Effector memory CD4-positive, alpha-beta T cell (primary cell): ENCODE measurements around the gene AKAP13.

Experiments
- DNase-seq, 3 donors: peaks; one replicate each; pipeline ENCODE4 v3.0.0-alpha.2; 2020
- H3K27ac ChIP-seq: 2 replicates; pipeline ENCODE4 v1.7.0; 2013; ENCODE audit warnings: mild to moderate bottlenecking, low read length, moderate library complexity; ENCODE audit not compliant: insufficient read depth, poor library complexity, severe bottlenecking
- H3K27me3 ChIP-seq: replicated peaks from 2 replicates; pipeline ENCODE4 v1.7.0; 2013; ENCODE audit warnings: mild to moderate bottlenecking, low read length; ENCODE audit not compliant: insufficient read depth, control insufficient read depth, poor library complexity, severe bottlenecking
- H3K36me3 ChIP-seq: 2 replicates; pipeline ENCODE4 v1.7.0; 2013; ENCODE audit warnings: mild to moderate bottlenecking, low read length, moderate library complexity; ENCODE audit not compliant: control insufficient read depth, insufficient read depth
- H3K4me1 ChIP-seq: 2 replicates; pipeline ENCODE4 v1.7.0; 2013; ENCODE audit warnings: low read length, mild to moderate bottlenecking; ENCODE audit not compliant: control insufficient read depth, insufficient read depth, poor library complexity, severe bottlenecking
- H3K4me3 ChIP-seq: 2 replicates; pipeline ENCODE4 v1.7.0; 2013; ENCODE audit warnings: low read length, low read depth, mild to moderate bottlenecking; ENCODE audit not compliant: insufficient read depth, poor library complexity, severe bottlenecking
- H3K9me3 ChIP-seq: 2 replicates; pipeline ENCODE4 v1.7.0; 2013; ENCODE audit warnings: mild to moderate bottlenecking, low read length, moderate library complexity; ENCODE audit not compliant: control insufficient read depth

The AKAP13 gene

DNA sequence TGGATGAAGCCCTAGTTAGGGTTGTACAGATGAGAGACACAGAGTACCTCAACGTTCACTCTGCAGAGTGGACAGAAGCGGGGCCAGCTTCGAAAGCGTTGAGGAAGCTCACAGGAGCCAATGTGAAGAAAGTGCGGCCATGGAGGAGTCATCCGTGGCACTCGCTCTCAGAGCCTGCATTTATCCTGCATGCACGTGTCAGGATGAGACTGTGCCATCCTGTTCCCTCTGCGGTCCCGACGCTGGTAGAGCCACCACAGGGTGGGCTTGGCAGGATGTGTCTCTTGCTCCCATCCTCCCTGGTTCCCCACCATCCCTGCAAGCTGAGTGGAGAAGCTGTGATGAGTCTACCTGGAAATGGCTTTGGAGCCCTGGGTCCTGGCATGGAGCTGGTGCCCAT is 375.1 kb downstream of the AKAP13 start:
- no peak for DNase-seq
- H3K27me3 ChIP-seq: no peaks in the 10 kb centered on the region
- no peak overlapping the region for H3K4me3 ChIP-seq
- peaks cover 16% of the 10 kb centered on the region for H3K36me3 ChIP-seq
- no peak overlapping the region for H3K27ac ChIP-seq
- H3K9me3 ChIP-seq: no peaks in the 10 kb centered on the region
- H3K4me1 ChIP-seq: peaks cover 4% of the 10 kb centered on the region

DNA sequence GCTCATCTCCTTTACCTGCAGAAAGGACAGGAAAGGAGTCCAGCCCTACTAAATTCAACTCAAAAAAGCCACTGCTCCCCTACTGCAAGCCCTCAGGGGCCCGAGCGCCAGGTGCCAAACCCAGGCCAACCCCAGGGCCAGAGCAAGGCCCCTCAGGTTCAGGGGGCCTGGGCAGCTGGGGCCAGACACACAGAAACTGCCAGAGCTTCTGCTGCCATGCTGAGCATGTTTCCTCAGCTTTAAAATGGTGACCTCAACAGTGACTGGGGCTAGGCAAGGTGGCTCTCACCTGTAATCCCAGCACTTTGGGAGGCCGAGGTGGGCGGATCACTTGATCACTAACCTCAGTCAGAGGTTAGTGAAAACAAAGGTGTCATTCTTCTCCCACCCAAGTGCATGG is 375.5 kb downstream of the AKAP13 start:
- no peaks in the 10 kb centered on the region for H3K9me3 ChIP-seq
- H3K36me3 ChIP-seq: peaks cover 16% of the 10 kb centered on the region
- H3K4me1 ChIP-seq: peaks cover 4% of the 10 kb centered on the region
- H3K4me3 ChIP-seq: no peak overlapping the region
- no peak for DNase-seq
- H3K27ac ChIP-seq: no peak overlapping the region
- H3K27me3 ChIP-seq: no peaks in the 10 kb centered on the region

DNA sequence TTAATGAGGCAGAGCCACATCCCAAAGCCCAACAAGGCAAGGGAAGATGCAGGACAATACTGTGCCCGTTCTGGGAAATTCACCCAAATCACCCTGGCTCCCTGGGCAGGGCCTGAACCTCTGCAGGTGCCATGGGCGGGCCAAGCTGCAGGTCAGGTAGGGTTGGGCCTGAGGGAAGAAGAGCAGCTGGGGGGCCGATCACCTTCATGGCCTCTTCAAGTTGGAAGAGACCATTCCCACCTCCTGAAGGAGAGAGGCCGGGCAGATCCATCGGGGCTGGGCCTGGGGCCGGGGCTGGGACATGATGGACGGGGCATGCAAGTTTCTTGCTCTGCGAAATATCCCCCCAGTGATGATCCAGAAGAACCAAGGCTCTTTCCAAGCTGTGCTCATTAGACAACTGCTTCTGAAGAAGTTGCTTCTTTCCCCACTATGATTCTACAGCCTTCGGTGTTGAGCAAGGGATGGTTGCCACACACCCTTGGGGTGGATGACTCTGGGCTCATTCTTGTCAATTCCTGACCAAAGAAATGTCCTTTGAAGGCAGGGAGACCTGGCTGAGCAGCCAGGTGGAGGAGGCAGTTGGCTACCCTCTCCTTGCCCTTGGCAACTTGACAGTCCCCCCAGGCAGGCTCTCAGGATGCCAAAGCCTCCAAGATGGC is 376.1 kb downstream of the AKAP13 start:
- Histone ChIP-seq H3K4me1 (peaks cover 3% of the 10 kb centered on the region), H3K36me3 (peaks cover 16% of the 10 kb centered on the region), H3K9me3 (no peaks in the 10 kb centered on the region), H3K27me3 (no peaks in the 10 kb centered on the region), H3K4me3 (no peak overlapping the region), H3K27ac (no peak overlapping the region)
- no peak for DNase-seq

DNA sequence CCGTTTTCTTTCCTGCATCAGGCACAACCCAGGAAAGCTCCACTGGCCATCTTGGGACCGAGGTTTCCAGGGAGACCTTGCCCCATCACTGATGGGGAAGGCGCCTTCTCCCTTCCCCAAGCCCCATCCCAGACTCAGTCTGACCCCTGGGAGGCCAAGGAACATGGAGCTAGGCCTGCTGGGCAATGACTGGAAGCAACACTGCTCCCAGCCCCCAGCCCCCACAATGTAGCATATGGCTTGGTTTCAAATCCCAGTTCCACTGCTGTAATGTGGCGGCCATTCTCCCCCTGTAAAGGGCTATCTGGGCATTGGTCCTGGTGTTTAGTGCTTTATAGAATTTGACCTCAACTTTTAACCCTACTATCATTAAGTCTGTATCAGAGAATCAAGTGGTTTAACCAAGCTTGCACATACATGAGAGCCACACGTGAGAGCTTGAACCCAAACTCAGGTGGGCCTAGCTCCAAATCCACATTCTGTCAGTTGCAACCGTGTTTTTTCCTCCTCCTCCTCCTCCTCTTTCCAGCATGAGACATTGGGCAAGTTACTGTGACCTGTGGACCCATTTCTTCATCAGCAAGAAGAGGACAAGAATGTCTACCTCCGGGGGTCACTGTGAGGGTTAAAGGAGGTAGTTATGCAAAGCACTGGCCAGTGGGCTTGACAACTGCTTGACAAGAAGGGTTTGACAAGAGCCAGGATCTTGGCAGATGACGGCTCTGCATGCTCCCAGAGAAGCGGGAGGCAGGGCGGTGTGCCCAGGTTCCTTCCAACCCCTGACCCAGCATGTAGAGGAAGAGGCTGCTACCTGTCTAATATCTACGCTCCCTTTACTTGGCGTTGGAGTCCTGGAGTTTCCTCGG is 376.9 kb downstream of the AKAP13 start:
- Histone ChIP-seq H3K9me3 (no peaks in the 10 kb centered on the region), H3K27me3 (no peaks in the 10 kb centered on the region), H3K27ac (no peak overlapping the region), H3K4me3 (no peak overlapping the region), H3K36me3 (peaks cover 16% of the 10 kb centered on the region), H3K4me1 (no peaks in the 10 kb centered on the region)
- DNase-seq: no peak

DNA sequence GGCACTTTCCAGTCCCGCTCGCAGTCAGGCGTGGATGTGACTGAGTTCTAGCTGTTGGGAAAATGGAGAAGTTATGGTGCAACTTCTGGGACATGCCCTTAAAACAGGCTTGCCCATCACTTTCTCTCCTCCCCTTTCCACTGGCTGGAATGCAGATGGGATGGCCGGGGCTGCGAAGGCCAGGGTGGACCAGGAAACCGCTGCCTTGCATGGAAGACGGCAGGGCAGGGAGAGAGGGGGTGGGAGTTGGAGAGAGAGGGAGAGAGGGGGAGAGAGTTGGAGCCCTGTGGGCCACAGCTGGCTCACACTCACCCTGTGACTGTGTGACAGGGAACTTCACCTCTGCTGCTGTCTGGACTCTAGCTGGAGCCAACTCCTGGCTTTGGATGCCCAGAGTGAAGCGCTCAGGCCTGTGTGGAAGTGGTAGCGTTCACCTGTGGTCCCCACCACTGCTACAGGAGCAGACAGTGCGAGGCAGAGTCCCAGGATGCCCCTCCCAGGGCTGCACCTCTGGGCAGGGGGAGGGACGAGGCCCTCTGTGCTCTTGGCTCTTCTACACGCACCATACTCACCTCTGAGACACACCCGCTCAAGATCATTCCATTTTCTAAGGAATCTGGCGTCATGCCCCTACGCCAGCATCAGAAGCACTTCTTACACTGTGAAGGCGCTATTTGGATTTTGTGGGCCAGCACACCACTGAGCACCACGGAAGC is 377.7 kb downstream of the AKAP13 start:
- no peak overlapping the region for H3K4me3 ChIP-seq
- H3K36me3 ChIP-seq: peaks cover 20% of the 10 kb centered on the region
- H3K27me3 ChIP-seq: no peaks in the 10 kb centered on the region
- H3K27ac ChIP-seq: no peak overlapping the region
- no peaks in the 10 kb centered on the region for H3K9me3 ChIP-seq
- no peaks in the 10 kb centered on the region for H3K4me1 ChIP-seq
- no peak for DNase-seq

DNA sequence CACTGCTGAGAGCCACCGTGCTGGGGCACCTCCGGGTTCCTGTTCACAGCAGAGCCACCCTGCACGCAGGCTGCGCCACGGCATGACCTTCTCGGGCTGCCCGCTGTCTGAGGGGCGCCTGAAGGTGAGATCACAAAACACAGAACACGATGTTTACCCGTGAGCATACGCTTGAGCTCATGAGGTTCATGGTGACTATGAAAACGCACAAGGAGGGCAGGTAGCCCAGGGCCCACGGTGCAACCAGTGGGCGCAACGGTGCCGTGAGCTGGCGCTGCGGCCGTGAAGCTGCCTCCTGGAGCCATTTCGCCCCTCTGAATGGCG is 378.2 kb downstream of the AKAP13 start:
- Histone ChIP-seq H3K36me3 (peaks cover 20% of the 10 kb centered on the region), H3K9me3 (no peaks in the 10 kb centered on the region), H3K27ac (no peak overlapping the region), H3K4me3 (no peak overlapping the region), H3K4me1 (no peaks in the 10 kb centered on the region), H3K27me3 (no peaks in the 10 kb centered on the region)
- DNase-seq: no peak

DNA sequence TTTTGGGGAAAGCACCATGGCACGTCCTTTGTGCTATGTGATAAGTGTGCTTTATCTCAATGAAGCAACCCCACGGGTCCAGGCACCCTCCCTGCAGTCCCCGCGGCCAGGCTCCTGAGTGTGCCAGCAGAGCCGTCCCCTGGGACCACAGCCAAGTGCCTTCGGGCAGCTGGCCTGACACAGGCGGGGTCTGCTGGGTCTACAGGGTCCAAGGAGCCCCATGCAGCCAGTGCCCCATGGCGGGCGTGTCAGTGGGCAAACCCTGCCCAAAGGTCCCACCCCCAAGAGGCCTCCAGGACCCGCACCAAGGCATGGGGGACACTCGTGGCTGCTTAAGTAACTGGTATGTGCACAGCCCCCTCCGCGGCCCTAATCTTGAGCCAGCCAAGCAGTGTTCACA is 379.0 kb downstream of the AKAP13 start:
- no peaks in the 10 kb centered on the region for H3K4me1 ChIP-seq
- H3K27ac ChIP-seq: no peak overlapping the region
- no peaks in the 10 kb centered on the region for H3K9me3 ChIP-seq
- no peak for DNase-seq
- peaks cover 20% of the 10 kb centered on the region for H3K36me3 ChIP-seq
- no peak overlapping the region for H3K4me3 ChIP-seq
- H3K27me3 ChIP-seq: no peaks in the 10 kb centered on the region

DNA sequence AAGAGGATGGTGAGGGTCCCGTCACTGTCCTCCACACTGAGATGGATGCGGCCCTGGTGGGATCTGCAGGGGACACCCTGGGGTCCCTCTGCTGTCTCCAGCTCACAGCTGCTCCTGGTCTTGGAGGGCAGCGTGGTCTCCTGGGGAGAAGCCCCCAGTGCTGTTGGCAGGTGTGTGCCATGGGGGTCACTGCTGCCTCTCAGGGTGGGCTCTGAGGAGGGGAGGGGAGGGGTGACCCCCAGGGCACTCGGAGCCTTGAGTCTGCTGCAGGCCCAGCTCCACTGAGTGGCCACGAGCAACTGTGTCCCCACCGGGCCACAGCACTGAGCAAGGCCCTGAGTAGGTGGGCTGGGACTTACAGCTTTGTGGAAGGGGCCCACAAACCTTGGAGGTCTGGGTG is 379.6 kb downstream of the AKAP13 start:
- H3K27ac ChIP-seq: no peak overlapping the region

DNA sequence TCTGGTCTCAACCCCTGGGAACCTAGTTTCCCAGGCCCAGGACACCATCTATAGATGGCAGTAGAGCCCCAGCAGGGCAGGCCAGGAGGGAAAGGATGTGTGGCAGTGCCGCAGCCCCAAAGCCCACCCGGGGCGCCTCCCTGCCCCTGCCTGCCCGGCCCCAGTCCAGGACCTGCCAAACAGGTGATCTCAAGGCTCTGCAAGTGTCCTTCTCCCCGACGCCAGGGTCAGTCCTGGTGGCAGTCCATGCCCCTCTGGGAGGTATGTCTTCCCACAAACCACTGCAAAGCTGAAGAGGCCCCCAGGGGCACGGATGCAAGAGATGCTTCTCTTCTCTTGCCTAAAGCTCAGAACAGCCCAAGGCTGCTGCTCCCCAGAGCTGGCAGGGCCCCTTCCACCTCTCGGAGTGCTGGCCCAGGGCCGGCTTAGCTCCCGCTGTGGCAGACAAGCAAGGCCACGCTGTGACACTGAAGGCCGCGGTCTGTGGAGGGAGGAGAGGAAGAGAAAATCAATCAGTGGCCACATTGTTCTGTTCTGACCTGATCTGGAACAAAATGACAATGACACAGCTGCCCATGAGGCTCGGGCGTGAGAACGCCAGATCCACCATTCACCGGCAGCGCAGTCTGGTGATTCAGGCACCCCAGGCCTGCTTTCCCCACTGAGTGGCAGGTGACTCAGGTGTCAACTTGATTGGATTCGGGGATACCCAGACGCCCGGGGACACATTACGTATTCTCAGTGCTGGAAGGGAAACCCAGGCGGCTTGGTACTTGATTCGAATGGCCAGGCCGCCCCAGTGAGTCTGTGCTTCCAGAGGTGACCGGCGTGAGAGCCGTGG is 380.3 kb downstream of the AKAP13 start:
- Histone ChIP-seq H3K4me3 (no peak overlapping the region), H3K4me1 (no peaks in the 10 kb centered on the region), H3K9me3 (no peaks in the 10 kb centered on the region), H3K27me3 (no peaks in the 10 kb centered on the region), H3K27ac (no peak overlapping the region), H3K36me3 (peaks cover 20% of the 10 kb centered on the region)
- DNase-seq: no peak

More for the DNA sequence above, 379.6 kb downstream of the AKAP13 start:
- Histone ChIP-seq H3K9me3 (no peaks in the 10 kb centered on the region), H3K36me3 (peaks cover 20% of the 10 kb centered on the region), H3K4me1 (no peaks in the 10 kb centered on the region), H3K4me3 (no peak overlapping the region), H3K27me3 (no peaks in the 10 kb centered on the region)
- DNase-seq: no peak
